Astrocyte of the spinal cord (primary cell): ENCODE measurements around the gene FMN2.
A peak's percentile ranks its signal among the peaks of the same experiment; 100 is the strongest.

Experiments used
- DNase-seq: peaks from one replicate; pipeline ENCODE4 v3.0.0; 2011; ENCODE audit warnings: low read depth, low spot score
- H3K4me3 ChIP-seq: 2 replicates; pipeline ENCODE4 v1.5.1; 2011; ENCODE audit warnings: low read depth, mild to moderate bottlenecking, low read length, moderate library complexity
- CTCF ChIP-seq: IDR thresholded peaks from 2 replicates; pipeline ENCODE4 v1.5.1; 2012; ENCODE audit warnings: low read depth, mild to moderate bottlenecking, low read length, inconsistent platforms
- in situ Hi-C: cut with HindIII; loops from 2 replicates; pipeline ENCODE4 v1.10.0; 2017; ENCODE audit warnings: low sequenced_read_pairs

The FMN2 gene

GRCh38 chr1:240212556-240212955 is 120.9 kb downstream of the FMN2 start:
- no peak overlapping the region for H3K4me3 ChIP-seq
- no peak for TF ChIP-seq CTCF
- in situ Hi-C loops: no loop called here
- DNase-seq: no peak

DNA sequence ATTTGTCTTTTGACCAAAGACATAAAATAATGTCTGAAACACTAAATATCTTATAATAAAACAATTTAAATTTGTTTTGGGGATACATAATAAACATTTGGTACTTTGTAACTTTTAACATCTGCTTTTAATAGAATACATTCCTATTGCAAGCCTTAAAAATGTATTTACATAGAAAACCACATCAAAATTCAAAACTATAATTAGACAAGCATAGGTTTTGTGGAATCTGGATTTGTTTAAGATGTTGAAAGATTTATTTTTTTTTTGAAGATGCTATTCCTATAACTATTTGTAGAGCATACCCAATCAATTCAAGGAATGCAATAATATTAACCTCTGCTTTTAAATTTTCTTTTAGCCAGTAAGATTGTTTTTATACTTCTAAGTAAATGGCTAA is 125.7 kb downstream of the FMN2 start:
- H3K4me3 ChIP-seq: no peak overlapping the region
- no peak for DNase-seq
- TF ChIP-seq CTCF: no peak
- in situ Hi-C loops: no loop called here

DNA sequence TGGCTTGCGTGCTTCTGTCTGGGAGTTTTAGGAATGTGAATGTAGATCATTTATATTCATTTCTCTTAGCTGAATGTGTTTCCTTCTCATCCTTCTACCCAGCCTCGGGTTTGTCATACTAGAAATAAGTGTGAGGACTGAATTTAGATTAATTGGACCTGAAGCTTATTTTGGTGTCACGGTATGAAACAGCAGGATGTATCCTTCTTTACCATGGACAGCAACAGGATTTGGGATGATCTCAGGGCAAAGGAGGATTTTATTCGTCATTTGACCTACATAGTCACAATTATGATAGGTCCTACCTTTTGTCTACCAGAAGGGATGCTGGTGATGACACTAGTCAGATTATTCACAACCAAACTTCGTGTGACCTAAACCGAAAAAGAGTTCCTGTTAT is 127.4 kb downstream of the FMN2 start:
- TF ChIP-seq CTCF: no peak
- H3K4me3 ChIP-seq: no peak overlapping the region
- no peak for DNase-seq
- in situ Hi-C loops: no loop called here

GRCh38 chr1:240226102-240226501 is 134.4 kb downstream of the FMN2 start:
- no peak for DNase-seq
- H3K4me3 ChIP-seq: no peak overlapping the region
- in situ Hi-C loops: no loop called here
- TF ChIP-seq CTCF: no peak

DNA sequence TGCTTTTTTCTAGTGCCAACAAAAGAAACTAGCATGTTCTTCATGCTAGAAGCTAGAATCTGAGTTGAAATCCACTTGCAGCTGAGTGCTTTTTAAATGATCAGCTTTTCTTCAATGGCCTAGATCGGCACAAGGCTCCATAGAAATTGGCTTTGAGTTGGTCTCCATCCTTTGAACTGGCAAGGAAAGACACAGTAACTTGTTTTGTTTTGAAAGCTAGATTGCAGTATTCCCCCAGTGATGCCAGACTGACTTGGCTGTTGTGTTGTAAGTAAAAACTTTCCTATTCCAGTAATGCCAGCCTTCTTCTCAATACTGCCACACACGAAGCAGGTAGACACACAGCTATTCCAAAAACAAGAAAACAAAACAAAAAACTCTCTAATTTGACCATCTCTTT is 139.1 kb downstream of the FMN2 start:
- in situ Hi-C loops: no loop called here
- no peak for TF ChIP-seq CTCF
- no peak overlapping the region for H3K4me3 ChIP-seq
- no peak for DNase-seq

DNA sequence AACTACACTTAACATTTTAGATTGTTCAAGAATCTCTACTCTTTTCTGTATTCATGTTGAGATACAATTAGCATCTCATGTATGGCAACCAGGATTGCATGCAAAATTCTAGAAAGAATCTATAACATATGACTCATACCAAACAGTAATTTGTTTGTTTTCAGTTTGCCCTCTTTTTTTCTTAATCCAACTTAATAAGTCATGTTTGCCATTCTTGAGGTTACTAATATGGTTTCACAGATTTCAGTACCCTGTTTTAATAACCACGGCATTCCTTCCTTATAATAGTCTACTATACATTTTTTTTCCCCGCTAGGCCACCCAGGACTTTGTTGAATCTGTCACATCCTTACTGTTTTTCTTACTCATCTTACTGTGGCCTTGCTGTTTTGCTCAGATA is 140.8 kb downstream of the FMN2 start:
- in situ Hi-C loops: no loop called here
- TF ChIP-seq CTCF: no peak
- H3K4me3 ChIP-seq: no peak overlapping the region
- DNase-seq: peak; percentile 43
